ENCODE measurements around the gene ASB18. TPM values are rescaled to one million over a fixed set of nuclear protein-coding genes. Genes with fewer than 3 reads are reported as not detected.

ASB18 gene
- total and polyA plus RNA-seq, 2 of the 8 experiments (the other 6 are each of a cell fraction or from before 2014, with no cell fraction given): not detected

DNA sequence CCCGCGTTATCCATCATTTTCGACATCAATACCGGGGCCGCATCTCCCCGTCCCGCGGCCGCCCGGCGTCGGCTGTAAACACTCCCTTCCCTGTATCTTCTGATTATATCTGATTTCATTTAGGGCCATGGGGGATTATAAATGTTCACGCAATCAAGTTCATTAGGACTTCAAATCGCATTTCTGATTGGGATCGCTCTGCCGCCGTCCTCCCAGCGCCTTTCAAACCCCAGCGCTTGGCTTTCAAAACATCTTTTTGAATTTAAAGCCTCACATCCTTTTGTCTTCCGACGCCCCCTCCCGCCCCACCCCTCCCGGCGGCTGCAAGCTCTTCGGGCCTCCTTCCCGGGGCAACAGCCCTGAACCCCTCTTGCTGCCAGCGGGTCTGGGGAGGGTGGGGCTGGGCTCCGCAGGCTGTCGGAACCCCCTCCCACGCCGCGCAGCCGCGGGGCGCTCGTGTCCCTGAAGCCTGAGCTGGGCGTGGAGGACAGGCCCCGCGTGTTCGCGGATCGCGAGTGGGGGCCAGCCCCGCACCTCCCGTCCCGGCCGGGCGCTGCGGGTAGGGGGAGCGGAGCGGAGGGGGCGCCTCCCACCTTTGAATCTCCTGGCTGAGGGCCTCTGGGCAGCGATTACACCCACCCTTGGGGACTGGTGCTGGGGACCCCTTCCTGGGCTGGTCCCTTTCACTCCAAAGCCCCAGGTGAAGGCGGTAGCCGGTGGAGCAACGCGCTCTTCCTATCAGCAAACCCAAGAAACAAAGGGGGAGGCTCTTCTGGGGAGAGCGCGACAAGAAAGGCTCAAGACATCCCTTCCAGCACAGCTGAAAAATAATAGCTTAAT lies 84.8 kb downstream of the ASB18 start:
- Histone ChIP-seq H4K8ac (ENCODE audit: extremely low read depth, insufficient read depth, low read length) (peak overlapping the region; percentile 79), H3K14ac (ENCODE audit: insufficient read length) (no peak overlapping the region), H3K27me3 (replicated peaks in 1 of 4; ENCODE audit: control insufficient read depth in 3 of 4, extremely low read depth in 1 of 4, insufficient read depth in 3 of 4, low read length in 3 of 4) (peaks cover 28 to 54% (median 46%) of the 10 kb centered on the region in 4 experiments), H3K18ac (ENCODE audit: extremely low read depth, low read length) (no peak overlapping the region; the same call in 1 of the 2 replicates), H2BK12ac (ENCODE audit: low read depth, low read length) (no peak overlapping the region), H3K79me2 (ENCODE audit: control insufficient read depth in 1 of 2, insufficient read depth in 2 of 2, low read length in 2 of 2) (no peaks in the 10 kb centered on the region), H4K20me1 (replicated peaks in 1 of 2; ENCODE audit: control insufficient read depth in 1 of 2, insufficient read depth in 2 of 2, low read length in 2 of 2) (peaks cover 0 to 6% of the 10 kb centered on the region in 2 experiments), H3K23ac (ENCODE audit: insufficient read length) (no peak overlapping the region), H3K27ac (ENCODE audit: low read depth, low read length) (no peak overlapping the region), H2BK20ac (ENCODE audit: low read length) (no peak overlapping the region), H3K4me2 (ENCODE audit: insufficient read depth in 1 of 2, low read depth in 2 of 2, low read length in 2 of 2) (peak overlapping the region; percentile 64 to 81), H3K4me1 (replicated peaks in 1 of 4; ENCODE audit: control insufficient read depth in 3 of 4, insufficient read depth in 4 of 4, low read length in 3 of 4) (peaks cover 5 to 16% (median 7%) of the 10 kb centered on the region in 4 experiments), H3K9ac (replicated peaks in 1 of 4; ENCODE audit: extremely low read depth in 1 of 4, low read depth in 3 of 4, low read length in 3 of 4) (no peak overlapping the region), H2BK15ac (ENCODE audit: low read length) (no peak overlapping the region), H2BK5ac (ENCODE audit: low read depth, low read length) (no peak overlapping the region), H3K9me3 (ENCODE audit: insufficient read depth in 2 of 2, low read depth in 1 of 2, low read length in 1 of 2) (peaks cover 0 to under 1% of the 10 kb centered on the region in 2 experiments; a peak in 1 of 4 replicates), H3K4me3 (ENCODE audit: extremely low read depth in 1 of 4, insufficient read depth in 2 of 4, low read depth in 3 of 4, low read length in 4 of 4) (peak overlapping the region; percentile 17 to 59 (median 30); a peak in 5 of 8 replicates), H2AK5ac (ENCODE audit: low read depth, low read length) (no peak overlapping the region), H3K4ac (replicated peaks; ENCODE audit: insufficient read length, low read depth, low read length) (no peak overlapping the region), H3K79me1 (ENCODE audit: low read depth, low read length) (no peaks in the 10 kb centered on the region), H3K23me2 (ENCODE audit: low read depth, low read length) (peaks cover 8% of the 10 kb centered on the region; the same call in 1 of the 2 replicates), H2BK120ac (replicated peaks; ENCODE audit: low read depth, low read length) (no peak overlapping the region), H4K91ac (replicated peaks; ENCODE audit: insufficient read length, low read length) (no peak overlapping the region), H3K56ac (replicated peaks; ENCODE audit: insufficient read length, low read depth, low read length) (no peak overlapping the region), H3K36me3 (ENCODE audit: control insufficient read depth in 2 of 4, insufficient read depth in 4 of 4, low read length in 3 of 4) (no peaks in the 10 kb centered on the region), H4K5ac (ENCODE audit: insufficient read length, low read depth, low read length) (no peak overlapping the region), H2AFZ (ENCODE audit: low read length) (no peak overlapping the region)
- peak; percentile 59 for TF ChIP-seq SUZ12 (IDR thresholded peaks at IDR 0.05; ENCODE audit: low read length)
- TF ChIP-seq EZH2 (IDR thresholded peaks at IDR 0.05; ENCODE audit: low read depth, low read length, severe bottlenecking): peak; percentile 54
- no peak for TF ChIP-seq ZNF274 (IDR thresholded peaks at IDR 0.05; ENCODE audit: borderline replicate concordance, extremely low read depth, low read length)
- peak; percentile 99 for TF ChIP-seq HDAC2 (IDR thresholded peaks at IDR 0.05; ENCODE audit: borderline replicate concordance in 1 of 2, low read depth in 2 of 2, low read length in 2 of 2)
- no peak for TF ChIP-seq ASH2L (IDR thresholded peaks at IDR 0.05; ENCODE audit: low read length)
- TF ChIP-seq BACH1 (IDR thresholded peaks at IDR 0.05; ENCODE audit: low read length): peak; percentile 95
- TF ChIP-seq BCL11A (IDR thresholded peaks at IDR 0.05; ENCODE audit: low read depth in 2 of 2, low read length in 2 of 2): no peak
- DNase-seq (ENCODE audit: low read depth in 1 of 2, low spot score in 2 of 2) (no peak), FAIRE-seq (no peak)
- POLR2A ChIA-PET (ENCODE audit: partially characterized antibody): no interaction called here
- CTCF ChIA-PET (ENCODE audit: partially characterized antibody): interaction anchor here (0.7 to 9.4 kb wide), 26 partner anchors 8 to 414 kb away, joined by 3 to 87 read pairs (median 4); no protein-coding TSS in a partner anchor
- WGBS, 2 experiments (ENCODE audit: extremely low coverage in 1 of 2, insufficient coverage in 1 of 2, insufficient read length in 1 of 2, insufficient replicate concordance in 2 of 2, low coverage in 1 of 2, low lambda C conversion rate in 2 of 2, missing lambda C conversion rate in 1 of 2): 12% methylated on average over 43 of the region's 59 CpGs; no CpG with 5 or more reads in 1 of the 2 experiments

Measured in H1 (cell line).